Chondrocyte (in vitro differentiated cells): ENCODE results near the gene SLC26A6. TPM values are rescaled to one million over a fixed set of nuclear protein-coding genes. Genes with fewer than 3 reads are reported as not detected.

Experiments
- DNase-seq: peaks from one replicate; pipeline ENCODE4 v3.0.0; 2021; ENCODE audit warnings: mixed read lengths, low spot score
- H3K27ac Mint-ChIP-seq: one replicate; pipeline ENCODE4 v1.8.0; 2021; ENCODE audit warnings: mild to moderate bottlenecking, moderate library complexity, mixed read lengths; ENCODE audit not compliant: unreplicated experiment
- H3K27me3 Mint-ChIP-seq: 2 replicates; pipeline ENCODE4 v1.8.0; 2021; ENCODE audit warnings: low read depth, mixed read lengths
- H3K36me3 Mint-ChIP-seq: 2 replicates; pipeline ENCODE4 v1.8.0; 2021; ENCODE audit warnings: low read depth, mixed read lengths
- H3K4me1 Mint-ChIP-seq: 2 replicates; pipeline ENCODE4 v1.8.0; 2021; ENCODE audit warnings: low read depth, mild to moderate bottlenecking, mixed read lengths
- H3K4me3 Mint-ChIP-seq: one replicate; pipeline ENCODE4 v1.8.0; 2021; ENCODE audit warnings: mild to moderate bottlenecking, moderate library complexity, mixed read lengths; ENCODE audit not compliant: unreplicated experiment
- H3K9me3 Mint-ChIP-seq: 2 replicates; pipeline ENCODE4 v1.8.0; 2021; ENCODE audit warnings: low read depth, mixed read lengths
- CTCF ChIP-seq: fragments of 200-600 bp; sonication (generic); IDR thresholded peaks from 2 replicates; pipeline ENCODE4 v1.5.0; 2021; ENCODE audit warnings: antibody characterized with exemption, mild to moderate bottlenecking, moderate library complexity
- total RNA-seq: library from RNA; stranded (reverse); gene quantifications from 3 replicates; pipeline ENCODE4 v1.2.1, GENCODE V29; 2021

SLC26A6 gene
- total RNA-seq, 1 donor from 2014 or later, result 70.5 TPM

GRCh38 chr3:48621461-48621869, 13.8 kb downstream of the SLC26A6 start, which contains the start of gene TMEM89:
TSS of gene TMEM89 (minus strand) at chr3:48621769. CDS start at chr3:48621756, 13 bp downstream.
- TF ChIP-seq CTCF, result no peak
- Mint-ChIP-seq H3K9me3 (peaks cover 9% of the 10 kb centered on the region), H3K27ac (peak within 1 kb of the TSS; percentile 92), H3K36me3 (peaks cover 16% of the 10 kb centered on the region), H3K4me1 (peaks cover 46% of the 10 kb centered on the region), H3K4me3 (no peak within 1 kb of the TSS), H3K27me3 (no peaks in the 10 kb centered on the region)
- peak; percentile 89 for DNase-seq

- DNase-seq, result no peak
Measured at GRCh38 chr3:48619541-48620524, 15.4 kb downstream of the SLC26A6 start.

GRCh38 chr3:48617559-48617958, 17.7 kb downstream of the SLC26A6 start:
- H3K9me3 Mint-ChIP-seq, result peaks cover 9% of the 10 kb centered on the region
- no peaks in the 10 kb centered on the region for H3K27me3 Mint-ChIP-seq
- no peak overlapping the region for H3K4me3 Mint-ChIP-seq
- H3K27ac Mint-ChIP-seq, result peak overlapping the region; percentile 92
- no peak for DNase-seq
- TF ChIP-seq CTCF, result no peak
- peaks cover 51% of the 10 kb centered on the region for H3K4me1 Mint-ChIP-seq
- peaks cover 7% of the 10 kb centered on the region for H3K36me3 Mint-ChIP-seq

More at GRCh38 chr3:48619541-48620524, 15.4 kb downstream of the SLC26A6 start:
- H3K4me3 Mint-ChIP-seq, result peak overlapping the region; percentile 22
- peaks cover 46% of the 10 kb centered on the region for H3K4me1 Mint-ChIP-seq
- no peak for TF ChIP-seq CTCF
- peaks cover 9% of the 10 kb centered on the region for H3K9me3 Mint-ChIP-seq
- H3K27me3 Mint-ChIP-seq, result no peaks in the 10 kb centered on the region
- peak overlapping the region; percentile 92 for H3K27ac Mint-ChIP-seq
- peaks cover 12% of the 10 kb centered on the region for H3K36me3 Mint-ChIP-seq

GRCh38 chr3:48614044-48614443, 21.2 kb downstream of the SLC26A6 start:
- no peak overlapping the region for H3K4me3 Mint-ChIP-seq
- H3K9me3 Mint-ChIP-seq, result peaks cover 9% of the 10 kb centered on the region
- peak overlapping the region; percentile 25 for H3K27ac Mint-ChIP-seq
- H3K36me3 Mint-ChIP-seq, result peaks cover 7% of the 10 kb centered on the region
- peaks cover 36% of the 10 kb centered on the region for H3K4me1 Mint-ChIP-seq
- DNase-seq, result no peak
- no peaks in the 10 kb centered on the region for H3K27me3 Mint-ChIP-seq
- TF ChIP-seq CTCF, result no peak

GRCh38 chr3:48612309-48612708, 23.0 kb downstream of the SLC26A6 start:
- H3K27ac Mint-ChIP-seq, result no peak overlapping the region
- no peak for TF ChIP-seq CTCF
- no peak overlapping the region for H3K4me3 Mint-ChIP-seq
- H3K9me3 Mint-ChIP-seq, result peaks cover 4% of the 10 kb centered on the region
- H3K27me3 Mint-ChIP-seq, result no peaks in the 10 kb centered on the region
- peaks cover 10% of the 10 kb centered on the region for H3K36me3 Mint-ChIP-seq
- no peak for DNase-seq
- peaks cover 30% of the 10 kb centered on the region for H3K4me1 Mint-ChIP-seq
